HS-27A (cell line): ENCODE data around the gene DLAT.
"Not testable (repeated sequence)": the region's sequence is repeated elsewhere in the genome, so short reads cannot be mapped to it uniquely, and the experiment has no call there.

ENCODE experiments used
- DNase-seq: peaks from one replicate; pipeline ENCODE4 v3.0.0-alpha.2; 2012; ENCODE audit warnings: low read depth, missing footprints

The DLAT gene

DNA sequence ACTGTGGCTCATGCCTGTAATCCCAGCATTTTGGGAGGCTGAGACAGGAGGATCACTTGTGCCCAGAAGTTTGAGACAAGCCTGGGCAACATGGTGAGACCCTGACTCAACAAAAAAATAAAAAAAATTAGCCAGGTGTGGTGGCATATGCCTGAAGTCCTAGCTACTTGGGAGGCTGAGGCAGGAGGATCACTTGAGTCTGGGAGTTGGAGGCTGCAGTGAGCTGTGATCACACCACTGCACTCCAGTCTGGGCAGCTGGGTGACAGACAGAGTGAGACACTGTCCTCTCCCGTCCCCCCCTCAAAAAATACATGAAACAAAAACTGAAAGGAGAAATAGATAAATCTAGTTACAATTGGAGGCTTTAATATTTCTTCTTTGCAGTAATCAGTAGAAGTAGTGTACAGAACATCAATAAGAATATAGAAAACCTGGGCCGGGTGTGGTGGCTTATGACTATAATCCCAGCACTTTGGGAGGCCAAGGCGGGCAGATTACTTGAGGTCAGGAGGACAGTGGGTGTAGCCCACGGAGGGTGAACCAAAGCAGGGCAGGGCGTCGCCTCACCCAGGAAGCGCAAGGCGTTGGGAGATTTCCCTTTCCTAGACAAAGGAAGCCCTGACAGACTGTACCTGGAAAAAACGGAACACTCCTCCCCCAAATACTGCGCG lies 19.6 kb upstream of the DLAT start:
- no peak for DNase-seq

DNA sequence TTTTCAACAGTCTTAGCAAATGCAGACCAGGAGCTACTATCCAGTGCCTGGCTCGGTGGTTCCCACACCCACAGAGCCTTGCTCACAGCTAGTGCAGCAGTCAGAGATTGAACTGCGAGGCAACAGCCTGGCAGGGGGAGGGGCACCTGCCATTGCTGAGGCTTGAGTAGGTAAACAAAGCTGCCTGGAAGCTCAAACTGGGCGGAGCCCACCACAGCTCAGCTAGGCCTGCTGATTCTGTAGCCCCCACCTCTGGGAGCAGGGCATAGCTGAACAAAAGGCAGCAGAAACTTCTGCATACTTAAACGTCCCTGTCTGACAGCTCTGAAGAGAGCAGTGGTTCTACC lies 19.1 kb upstream of the DLAT start:
- DNase-seq, result not testable (repeated sequence)

DNA sequence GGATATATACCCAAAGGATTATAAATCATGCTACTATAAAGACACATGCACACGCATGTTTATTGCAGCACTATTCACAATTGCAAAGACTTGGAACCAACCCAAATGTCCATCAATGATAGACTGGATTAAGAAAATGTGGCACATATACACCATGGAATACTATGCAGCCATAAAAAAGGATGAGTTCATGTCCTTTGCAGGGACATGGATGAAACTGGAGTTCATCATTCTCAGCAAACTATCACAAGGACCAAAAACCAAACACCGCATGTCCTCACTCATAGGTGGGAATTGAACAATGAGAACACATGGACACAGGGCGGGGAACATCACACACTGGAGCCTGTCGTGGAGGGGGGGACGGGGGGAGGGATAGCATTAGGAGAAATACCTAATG lies 13.8 kb upstream of the DLAT start:
- not testable (repeated sequence) for DNase-seq

DNA sequence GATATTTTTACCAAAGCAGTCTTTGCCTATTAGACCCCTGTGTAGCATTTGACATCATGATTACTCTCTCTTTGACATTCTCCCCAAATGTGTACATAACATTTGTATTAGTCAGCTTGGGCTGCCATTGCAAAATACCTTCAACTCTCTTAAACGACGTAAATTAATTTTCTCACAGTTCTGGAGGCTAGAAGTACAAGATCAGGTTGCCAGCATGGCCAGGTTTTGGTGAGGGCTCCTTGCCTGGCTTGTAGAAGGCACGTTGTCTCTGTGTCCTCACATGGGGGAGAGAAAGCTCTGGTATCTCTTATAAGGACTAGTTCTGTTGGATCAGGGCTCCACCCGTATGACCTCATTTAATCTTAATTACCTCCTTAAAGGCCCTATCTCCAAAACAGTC lies 12.3 kb upstream of the DLAT start:
- no peak for DNase-seq

DNA sequence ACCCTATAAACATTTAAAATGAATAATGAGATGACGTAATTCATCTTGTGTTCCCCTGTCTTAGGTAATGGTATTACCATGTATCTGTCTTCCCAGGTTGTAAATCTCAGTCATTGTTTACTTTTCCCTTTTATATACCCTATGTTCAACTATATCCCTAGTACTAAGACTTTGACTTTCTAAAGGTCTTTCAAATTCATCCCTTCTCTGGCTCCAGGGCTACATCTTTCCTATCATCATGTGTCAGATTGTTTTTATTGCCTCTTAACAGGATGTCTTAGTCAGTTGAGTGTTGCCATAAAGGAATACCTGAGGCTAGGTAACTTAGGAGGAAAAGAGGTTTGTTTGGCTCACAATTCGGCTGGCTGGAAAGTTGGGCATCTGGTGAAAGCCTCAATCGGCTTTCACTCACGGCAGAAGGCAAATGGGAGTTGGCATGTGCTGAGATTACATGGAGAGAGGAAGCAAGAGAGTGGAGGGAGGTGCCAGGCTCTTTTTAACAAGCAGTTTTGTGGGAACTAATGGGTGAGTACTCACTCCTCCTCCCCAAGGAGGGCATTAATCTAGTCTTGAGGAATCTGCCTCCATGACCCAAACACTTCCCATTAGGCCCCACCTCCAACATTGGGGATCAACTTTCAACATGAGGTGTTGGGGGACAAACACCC lies 11.6 kb upstream of the DLAT start:
- DNase-seq, result no peak

DNA sequence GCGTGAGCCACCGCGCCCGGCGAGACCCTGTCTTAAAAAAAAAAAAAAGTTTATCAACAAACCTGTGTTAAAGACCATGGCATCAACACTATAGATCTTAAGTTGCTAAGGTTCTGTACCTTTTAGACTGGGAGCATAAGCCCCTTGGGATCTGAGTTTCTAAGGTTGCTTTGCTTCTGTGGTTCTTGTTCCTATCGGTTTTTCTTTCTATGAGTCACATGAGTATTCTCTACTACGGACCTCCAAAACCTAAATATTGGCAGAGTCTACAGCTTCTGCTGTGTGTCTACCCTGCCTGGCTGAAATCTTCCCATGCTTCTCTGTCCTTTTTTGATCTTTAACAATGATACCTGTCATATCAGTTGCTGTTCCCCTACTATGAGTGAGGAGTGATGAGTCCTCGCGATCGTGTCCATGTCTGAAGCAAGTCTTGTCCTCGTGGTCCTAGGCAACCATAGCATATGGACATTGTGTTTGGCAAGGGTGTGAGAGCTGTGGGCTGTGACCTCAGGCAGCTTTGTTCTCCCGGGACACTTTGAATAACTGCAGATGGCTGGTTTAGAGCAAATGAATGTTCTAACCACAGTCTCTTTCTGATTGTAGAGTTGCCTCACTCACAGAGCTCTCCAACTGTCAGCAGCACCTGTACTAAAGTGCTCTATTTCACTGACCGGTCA lies 9.0 kb upstream of the DLAT start:
- no peak for DNase-seq

DNA sequence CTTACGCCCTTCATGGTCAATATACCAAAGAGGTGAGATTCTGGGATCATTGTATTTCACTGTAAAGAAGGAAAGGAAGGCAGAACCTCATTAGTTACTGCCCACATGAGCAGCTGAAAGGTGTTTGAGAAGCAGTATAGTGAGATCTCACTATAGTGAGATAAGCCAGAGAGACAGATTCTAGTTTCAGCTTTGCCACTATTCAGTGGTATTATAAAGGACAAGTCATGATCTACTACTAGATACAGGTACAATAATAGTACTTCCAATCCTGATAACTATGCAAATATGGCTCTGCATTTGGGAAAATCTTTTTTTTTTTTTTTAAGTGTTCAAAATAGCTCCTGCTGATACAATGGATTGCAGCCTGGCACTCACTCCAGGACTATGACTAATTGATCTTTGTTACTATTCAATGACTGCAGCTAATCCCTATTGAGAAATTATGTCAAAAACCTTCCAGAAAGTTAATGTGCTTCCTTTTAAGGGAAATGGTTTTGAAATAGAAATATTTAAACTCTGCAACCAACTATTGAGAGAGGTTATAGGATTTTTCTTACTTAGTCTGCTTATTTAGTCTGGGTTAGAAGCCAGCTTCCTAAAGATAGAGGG lies 8.3 kb upstream of the DLAT start:
- DNase-seq, result no peak

DNA sequence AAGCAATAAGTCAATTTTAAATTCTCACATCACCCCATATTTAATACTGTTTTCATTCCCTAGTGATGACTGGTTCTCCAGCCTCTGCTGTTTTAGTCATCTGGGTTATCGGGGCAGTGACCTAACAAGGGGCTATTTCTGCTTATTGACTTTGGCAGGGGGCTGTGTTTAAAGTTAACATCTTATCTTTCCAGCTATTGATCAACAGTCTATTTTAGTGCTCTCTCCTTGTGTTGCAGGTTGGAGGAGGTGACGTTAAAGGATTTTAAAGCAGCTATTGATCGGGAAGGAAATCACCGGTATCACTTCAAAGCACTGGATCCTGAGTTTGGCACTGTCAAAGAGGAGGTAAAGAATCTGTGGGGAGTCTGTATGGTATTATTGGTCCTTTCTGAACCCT lies 7.7 kb upstream of the DLAT start:
- DNase-seq, result no peak

DNA sequence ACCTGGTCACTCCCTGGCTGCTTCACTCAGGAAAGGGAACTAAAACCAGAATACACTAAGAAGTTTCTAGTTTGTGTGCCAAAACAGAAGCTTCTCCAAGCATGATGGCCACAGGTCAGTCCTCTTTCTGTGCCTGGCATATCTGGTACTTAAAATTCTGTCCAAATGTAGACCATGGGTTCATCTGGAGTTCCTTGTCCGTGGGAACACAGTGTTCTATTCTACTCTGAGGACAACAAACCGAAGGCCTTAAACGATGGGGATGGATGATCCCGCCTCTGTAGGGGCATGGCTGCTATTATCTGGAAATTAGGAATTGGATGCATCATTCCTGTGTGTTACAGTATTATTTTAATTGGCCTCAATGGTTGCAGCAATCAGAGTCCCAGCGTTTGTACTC lies 6.1 kb upstream of the DLAT start:
- no peak for DNase-seq

DNA sequence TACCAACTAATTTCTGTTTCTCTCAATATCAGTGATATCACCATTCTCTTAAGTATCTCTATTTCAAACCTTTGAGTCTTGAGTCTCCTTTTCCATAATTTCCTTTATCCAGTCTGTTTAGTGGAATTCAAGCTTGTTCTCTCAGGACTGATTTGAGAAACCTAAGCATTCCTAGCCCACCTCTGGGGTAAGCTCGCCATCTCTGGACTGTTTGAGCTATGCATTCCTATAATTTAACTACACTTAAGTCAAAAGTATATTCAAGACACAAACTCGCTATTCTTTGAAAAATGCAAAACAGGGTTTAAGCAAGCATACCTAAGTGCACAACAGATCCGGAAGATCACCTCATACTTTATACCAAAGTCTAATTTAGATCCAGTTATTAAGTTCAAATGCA lies 2.1 kb upstream of the DLAT start:
- no peak for DNase-seq

DNA sequence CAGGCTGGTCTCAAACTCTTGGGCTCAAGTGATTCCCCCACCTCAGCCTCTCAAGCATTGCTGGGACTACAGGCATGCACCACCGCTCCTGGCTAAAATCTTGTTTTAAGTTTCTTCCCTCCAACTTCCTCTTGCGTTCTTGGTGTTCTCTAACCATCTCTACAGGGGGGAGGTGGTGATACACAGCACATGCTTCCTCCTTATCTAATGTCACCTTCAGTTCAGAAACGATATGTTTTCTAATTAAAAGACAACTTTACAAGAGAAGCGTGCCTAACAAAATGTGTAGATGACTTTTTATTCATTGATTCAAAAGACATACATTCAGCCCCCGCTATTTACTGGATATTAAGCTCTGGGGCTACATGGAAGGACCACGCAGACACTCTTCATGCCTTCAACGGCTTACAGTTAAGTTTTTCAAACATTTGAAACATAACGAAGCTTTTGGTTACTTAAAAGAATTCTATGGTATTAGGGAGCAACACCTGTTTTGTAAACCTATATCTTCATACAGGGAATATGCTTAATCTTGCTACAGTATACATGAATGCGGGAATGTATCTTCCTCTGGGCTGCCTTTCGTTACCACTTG lies 933 bp upstream of the DLAT start:
- DNase-seq, result no peak

DNA sequence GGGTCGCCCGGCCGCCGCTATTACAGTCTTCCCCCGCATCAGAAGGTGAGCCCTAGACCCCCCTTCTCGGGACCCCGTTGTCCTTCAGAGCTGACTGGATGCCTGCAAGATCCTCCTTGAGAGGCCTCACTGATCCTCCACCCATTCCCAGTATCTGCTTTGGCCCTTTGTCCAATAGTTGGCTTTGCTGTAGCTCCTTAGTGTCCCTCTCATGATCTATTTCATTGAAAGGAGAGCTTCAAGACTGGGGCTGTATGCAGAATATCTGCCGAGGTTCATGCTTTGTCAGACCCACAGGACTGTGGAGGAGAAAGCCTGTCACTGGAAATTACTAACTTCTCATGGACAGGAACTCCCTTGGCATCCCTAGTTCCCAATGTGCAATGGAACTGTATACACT lies 499 bp downstream of the DLAT start:
- DNase-seq, result no peak

DNA sequence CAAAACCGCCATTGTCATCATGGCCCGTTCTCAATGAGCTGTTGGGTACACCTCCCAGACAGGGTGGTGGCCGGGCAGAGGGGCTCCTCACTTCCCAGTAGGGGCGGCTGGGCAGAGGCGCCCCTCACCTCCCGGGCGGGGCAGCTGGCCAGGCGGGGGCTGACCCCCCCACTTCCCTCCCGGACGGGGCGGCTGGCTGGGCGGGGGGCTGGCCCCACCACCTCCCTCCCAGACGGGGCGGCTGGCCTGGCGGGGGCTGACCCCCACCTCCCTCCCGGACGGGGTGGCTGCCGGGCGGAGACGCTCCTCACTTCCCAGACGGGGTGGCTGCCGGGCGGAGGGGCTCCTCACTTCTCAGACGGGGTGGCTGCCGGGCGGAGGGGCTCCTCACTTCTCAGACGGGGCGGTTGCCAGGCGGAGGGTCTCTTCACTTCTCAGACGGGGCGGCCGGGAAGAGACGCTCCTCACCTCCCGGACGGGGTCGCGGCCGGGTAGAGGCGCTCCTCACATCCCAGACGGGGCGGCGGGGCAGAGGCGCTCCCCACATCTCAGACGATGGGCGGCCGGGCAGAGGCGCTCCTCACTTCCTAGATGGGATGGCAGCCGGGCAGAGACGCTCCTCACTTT lies 1.7 kb downstream of the DLAT start:
- DNase-seq, result not testable (repeated sequence)

DNA sequence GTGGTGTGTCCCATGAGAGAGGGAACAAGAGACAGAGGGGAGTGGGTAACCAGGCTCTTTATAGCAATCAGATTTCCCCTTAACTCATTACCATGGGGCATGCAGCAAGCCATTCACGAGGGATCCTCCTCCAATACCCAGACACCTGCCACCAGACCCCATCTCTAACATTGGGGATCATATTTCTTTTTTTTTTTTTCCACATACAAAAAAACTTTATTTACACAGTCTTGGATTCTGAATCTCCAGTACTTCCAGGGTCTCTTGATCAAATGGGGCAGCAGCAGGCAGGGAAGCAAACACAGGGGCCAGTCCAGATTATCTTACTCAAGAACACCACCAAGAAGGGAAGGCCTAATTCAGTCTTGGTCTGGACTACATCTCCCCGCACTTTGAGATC lies 4.3 kb downstream of the DLAT start:
- DNase-seq, result no peak

DNA sequence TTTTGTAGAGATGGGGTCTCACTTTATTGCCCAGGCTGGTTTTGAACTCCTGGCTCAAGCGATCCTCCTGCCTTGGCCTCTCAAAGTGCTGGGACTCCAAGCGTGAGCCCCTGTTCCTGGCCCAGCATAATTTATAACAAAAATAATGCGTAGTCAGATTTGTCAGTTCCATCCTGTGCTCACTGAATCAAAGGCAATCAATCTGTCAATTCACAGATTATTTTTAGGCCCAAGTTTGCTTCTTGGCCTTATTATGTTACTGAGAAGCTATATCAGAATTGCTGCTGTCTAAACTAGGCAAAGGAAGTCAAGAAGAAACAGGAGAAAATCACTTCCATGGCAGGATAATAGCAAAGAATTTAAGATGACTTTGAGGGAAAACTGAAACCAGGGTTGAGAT lies 8.7 kb downstream of the DLAT start:
- no peak for DNase-seq

DNA sequence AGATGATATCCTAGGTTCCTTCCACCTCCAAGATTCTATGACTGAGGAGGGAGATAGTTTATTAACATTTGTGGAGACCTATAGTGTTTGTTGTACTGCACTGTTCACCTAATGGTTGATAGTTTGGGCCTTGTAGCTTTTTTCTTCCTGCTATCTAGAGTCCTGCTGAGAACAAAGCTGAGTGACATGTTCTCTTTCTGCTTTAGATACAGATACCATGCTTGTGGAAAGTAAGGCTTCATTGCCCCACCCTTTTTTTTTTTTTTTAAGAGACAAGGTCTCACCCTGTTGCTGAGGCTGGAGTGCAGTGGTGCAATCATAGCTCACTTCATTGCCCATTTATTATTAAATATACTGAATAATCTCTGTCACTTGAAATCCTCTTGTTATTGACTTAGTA lies 12.3 kb downstream of the DLAT start:
- DNase-seq, result no peak

DNA sequence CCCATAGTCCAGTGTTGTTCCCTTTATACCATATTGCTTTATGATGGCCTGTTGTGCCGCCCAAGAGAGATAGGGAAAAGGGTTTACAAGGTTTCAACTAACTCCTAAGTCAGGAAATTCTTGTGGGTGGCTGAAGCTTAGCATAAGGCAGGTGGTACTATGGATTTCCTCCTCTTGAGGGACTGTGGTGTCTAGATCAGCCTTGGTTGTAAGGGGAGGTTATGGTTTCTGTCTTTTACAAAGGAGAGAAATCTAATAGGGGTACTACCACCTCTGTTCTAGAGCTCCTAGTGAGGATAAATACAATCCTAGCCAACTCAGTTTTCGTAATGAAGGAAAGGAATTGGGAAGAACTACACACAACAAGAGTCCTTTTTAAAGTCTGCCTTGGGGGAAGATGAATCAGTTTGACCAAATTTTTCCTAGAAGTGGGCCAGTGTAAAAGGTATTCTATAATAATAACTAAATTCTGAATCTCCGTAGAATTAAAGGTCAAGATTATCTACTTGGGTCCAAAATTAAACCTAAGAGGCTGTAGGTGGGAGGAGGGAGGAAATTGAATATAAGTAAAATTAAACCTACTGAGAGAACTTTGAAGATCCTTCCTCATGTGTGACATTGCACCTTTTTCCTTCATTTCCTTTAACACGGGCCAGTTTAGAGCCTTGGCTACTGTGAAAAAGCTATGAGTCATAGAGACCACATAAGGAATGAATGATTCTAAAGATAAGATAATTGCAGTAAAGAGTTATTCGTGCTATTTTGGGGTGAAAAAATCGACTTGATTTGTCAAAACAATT lies 17.2 kb downstream of the DLAT start:
- DNase-seq, result no peak

DNA sequence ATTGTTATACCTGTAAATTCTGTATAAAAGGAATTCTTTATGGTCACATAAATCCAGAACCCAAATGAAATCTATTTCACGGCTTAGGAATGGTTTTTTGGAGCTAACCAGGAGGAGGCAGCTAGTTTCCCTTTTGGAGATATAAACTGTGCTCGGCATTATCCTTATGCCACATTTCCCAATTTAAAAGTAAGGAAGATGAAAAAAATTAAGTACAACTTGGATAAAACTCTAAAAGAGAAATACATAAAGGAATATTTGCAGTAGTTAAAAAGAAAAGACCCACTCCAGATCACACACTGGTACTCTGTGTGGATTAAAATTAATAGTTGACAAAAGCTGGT lies 17.7 kb downstream of the DLAT start:
- no peak for DNase-seq

DNA sequence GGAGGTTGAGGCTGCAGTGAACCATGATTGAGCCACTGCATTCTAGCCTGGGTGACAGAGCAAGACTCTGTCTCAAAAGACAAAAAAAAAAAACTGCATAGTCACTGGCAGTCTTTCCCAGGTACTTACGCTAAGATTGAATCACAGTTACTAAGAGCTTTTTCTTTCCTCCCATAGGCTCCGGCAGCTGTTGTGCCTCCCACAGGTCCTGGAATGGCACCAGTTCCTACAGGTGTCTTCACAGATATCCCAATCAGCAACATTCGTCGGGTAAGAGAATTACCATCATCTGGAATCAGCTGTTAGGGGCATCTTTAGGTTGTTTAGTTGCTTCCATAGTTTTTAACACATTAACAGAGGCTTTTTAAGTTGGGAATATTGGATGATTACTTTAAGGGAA lies 19.8 kb downstream of the DLAT start:
- DNase-seq, result no peak

DNA sequence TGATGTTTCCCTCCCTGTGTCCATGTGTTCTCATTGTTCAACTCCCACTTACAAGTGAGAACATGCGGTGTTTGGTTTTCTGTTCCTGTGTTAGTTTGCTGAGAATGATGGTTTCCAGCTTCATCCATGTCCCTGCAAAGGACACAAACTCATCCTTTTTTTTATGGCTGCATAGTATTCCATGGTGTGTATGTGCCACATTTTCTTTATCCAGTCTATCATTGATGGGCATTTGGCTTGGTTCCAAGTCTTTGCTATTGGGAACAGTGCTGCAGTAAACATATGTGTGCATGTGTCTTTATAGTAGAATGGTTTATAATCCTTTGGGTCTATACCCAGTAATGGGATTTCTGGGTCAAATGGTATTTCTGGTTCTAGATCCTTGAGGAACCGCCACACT lies 21.4 kb downstream of the DLAT start:
- not testable (repeated sequence) for DNase-seq

DNA sequence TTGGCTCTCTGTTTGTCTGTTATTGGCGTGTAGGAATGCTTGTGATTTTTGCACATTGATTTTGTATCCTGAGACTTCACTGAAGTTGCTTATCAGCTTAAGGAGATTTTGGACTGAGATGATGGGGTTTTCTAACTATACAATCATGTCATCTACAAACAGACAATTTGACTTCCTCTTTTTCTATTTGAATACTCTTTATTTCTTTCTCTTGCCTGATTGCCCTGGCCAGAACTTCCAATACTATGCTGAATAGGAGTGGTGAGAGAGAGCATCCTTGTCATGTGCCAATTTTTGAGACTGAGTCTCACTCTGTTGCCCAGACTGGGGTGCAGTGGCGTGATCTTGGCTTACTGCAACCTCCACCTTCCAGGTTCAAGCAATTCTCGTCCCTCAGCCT lies 23.0 kb downstream of the DLAT start:
- not testable (repeated sequence) for DNase-seq

DNA sequence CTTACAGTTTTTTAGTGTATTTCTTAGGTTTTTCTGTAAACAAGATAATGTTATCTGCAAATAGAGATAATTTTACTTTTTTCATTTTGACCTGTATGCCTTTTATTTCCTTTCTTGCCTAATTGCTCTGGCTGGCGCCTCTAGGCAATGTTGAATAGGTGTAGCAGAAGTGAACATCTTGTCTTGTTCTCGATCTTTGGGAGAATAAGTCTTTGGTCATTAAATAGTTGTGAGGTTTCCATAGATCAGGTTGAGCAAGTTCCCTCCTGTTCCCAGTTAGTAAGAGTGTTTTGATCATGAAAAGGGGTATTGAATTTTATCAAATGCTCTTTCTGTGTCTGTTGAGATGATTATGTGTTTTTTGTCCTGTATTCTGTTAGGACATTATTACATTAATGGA lies 24.6 kb downstream of the DLAT start:
- DNase-seq, result no peak
